Activated CD4-positive, alpha-beta T cell treated with anti-CD3 and anti-CD28 coated beads, Interleukin-2, amount 50 U/mL, for 4 hours (primary cell): ENCODE results near the gene SGCA.

ENCODE experiments used
- DNase-seq, 2 experiments: peaks; one replicate each; pipeline ENCODE4 v3.0.0-alpha.2; 2020

The SGCA gene

DNA sequence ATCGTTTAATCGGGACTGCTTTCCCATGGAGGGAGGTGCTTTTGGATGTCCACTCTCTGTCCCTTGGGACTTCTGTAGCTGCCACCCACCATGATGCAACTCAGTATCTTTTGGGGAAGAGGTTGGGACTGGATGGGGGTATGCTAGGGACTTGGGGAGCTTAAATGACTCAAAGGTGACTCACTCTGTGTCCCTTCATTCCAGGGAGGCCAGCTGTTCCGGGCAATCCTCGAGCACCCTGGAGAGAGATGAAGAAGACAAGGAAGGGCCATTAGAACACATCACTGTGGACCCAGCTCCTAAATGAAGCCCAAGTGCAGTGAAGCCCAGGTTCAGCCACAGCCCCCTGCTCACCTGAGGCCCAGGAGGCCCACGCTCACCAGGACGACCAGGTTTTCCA, 31.0 kb downstream of the SGCA start:
- DNase-seq = no peak

DNA sequence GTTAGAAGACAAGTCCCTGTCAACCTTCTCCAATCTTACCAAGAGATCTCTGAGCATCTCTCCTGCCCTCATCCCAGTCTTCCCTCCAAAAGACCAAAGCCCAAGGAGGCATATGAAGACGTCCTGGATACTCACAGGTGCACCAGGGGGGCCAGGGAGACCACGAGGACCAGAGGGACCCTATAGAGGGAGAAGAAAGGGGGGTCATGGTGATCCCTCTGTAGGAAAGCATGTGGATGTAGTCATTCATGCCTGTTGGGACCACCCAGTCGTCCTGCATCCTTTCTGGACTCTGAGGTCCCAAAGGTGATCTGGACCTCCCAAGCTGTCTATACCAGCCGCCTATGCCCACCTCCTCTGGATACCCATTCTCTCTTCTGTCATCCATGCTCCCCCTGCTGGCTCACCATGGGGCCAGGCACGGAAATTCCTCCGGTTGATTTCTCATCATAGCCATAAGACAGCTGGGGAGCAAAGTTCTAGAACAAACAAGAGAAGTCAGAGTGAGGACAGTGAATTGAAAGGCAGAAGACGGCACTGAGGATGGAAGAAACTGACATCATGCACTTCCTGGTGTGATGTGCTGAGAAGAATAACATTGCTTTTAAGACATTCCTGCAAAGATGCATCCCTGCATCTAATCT, 32.3 kb downstream of the SGCA start:
- DNase-seq = peak; percentile 55 to 60

DNA sequence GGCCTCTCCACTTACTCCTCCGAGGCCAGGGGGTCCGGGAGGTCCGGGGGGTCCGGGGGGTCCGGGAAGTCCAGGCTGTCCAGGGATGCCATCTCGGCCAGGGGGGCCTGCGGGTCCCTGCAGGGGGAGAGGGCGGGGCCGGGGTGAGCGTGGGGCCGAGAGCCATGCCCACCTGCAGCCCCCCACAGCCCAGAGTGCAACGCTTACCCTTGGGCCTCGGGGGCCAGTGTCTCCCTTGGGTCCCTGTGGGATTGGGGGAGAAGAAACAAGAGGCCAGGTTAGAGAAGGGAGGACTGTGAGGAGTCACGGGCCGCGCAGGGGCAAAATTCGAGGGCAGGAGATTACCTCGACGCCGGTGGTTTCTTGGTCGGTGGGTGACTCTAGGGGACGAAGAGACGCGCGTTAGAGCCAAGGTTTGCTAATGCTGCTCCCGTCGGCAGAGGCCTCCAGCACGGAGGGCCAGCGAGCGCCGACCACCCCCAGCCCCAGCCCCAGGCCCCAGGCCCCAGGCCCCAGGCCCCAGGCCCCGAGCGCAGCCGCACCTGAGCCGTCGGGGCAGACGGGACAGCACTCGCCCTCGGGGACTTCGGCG, 33.5 kb downstream of the SGCA start:
- DNase-seq = no peak

DNA sequence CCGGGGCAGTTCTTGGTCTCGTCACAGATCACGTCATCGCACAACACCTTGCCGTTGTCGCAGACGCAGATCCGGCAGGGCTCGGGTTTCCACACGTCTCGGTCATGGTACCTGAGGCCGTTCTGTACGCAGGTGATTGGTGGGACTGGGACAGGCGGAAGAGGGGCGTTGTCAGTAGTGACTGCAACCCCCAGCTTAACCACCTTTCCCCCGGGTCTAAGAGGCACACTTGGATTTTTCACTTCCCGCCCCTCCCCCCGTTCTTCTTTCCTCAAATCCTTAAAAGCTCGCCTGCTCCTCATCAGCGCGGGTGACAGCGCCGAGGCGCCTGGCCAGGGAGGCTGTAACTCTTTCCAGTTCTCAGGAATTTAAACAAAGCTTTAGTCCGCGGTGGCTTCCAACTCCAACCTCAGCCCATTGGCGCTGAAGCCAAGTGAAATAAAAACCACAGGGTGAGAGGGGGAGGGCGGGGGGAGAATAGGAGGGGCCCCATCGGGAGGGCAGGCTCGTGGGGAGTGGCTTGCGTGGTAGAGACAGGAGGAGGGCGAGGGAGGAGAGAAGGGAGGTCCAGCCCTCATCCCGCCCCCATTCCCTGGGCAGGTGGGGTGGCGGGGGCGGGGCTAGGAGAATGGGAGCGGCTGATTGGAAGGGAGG, 34.1 kb downstream of the SGCA start:
- peak; percentile 57 to 59 for DNase-seq

DNA sequence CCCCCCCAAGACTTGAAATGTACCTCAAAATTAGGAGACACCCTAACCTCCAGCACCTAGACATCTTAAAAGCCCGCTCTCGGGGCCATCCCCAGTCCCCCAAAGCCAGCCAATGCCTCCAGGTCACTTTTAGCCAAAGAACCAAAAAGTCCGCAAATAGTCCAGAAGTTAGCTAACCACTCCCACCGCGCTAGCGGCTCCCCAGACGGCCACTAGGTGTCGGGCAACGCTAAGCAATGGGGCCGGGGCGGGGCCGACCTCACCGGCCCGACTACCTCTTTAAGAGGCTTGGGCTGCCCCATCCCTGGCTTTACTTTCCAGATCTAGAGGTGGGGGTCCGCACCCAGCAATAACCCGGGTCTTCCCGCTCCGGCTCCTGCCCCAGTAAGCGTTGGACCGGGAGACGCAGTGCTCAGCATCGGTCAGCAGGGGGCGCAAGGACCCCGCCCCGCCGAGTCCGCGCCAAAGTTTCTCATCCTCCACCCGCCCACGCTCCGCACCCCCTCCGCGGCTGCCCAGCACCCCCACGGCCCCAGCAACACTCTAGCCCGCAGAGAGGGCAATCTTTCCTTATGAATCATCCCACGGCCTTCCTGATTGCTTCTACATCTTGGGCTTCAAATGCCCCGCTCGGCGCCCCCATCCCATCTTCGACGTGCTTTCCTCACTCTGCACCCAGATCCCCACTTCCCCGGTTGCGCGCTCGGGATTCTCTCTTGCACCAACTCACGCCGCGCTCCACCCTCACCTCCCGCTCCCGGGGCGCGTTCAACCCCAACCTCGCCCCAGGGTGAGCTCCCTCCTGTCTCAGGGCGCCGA, 34.9 kb downstream of the SGCA start:
- DNase-seq = peak; percentile 74 to 78

DNA sequence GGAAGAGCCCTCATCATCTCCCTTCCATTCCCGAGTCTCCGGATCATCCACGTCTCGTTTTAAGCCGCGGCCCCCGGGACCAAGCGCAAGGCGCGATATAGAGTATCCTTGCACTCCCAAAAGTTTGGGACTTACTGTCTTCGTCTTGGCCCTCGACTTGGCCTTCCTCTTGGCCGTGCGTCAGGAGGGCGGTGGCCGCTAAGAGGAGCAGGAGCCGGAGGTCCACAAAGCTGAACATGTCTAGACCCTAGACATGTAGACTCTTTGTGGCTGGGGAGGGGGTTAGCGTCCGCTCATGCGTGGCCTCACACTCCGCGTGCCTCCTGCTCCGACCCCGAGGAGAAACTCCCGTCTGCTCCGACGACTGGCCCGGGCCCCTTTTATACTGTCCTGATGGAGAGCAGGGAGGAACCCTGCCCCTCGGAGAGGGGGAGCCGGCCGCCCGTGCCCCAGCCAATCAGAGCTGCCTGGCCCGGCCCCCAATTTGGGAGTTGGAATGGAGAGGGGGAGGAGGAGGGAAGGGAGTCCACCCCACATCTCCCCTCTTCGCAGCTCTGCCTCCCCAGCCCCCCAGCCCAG, 35.6 kb downstream of the SGCA start, which contains the start of gene COL1A1:
Gene COL1A1, minus strand, starts transcription at position 356 of the 579 bp plus-strand sequence. Its CDS starts 118 bp downstream, at position 238.
- DNase-seq = no peak

DNA sequence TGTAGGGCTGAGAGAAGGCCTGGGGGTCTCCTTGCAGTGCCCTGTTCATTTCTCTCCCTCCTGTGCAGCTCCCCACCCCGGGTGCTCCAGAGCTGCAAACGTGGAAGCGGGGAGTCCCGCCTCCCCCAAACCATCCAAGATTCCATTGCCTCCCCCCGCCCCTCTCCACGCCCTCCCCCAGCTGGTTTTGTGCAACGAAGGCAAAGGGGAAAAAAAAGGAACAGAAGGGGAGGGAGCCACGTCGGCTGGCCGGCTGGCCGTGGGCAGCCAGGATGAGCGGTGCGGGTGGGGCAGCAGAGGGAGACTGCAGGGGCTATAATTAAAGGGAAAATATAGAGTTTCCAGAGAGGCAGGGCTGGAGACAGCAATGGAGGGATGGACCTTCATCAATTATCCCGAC, 37.3 kb downstream of the SGCA start:
- no peak for DNase-seq

DNA sequence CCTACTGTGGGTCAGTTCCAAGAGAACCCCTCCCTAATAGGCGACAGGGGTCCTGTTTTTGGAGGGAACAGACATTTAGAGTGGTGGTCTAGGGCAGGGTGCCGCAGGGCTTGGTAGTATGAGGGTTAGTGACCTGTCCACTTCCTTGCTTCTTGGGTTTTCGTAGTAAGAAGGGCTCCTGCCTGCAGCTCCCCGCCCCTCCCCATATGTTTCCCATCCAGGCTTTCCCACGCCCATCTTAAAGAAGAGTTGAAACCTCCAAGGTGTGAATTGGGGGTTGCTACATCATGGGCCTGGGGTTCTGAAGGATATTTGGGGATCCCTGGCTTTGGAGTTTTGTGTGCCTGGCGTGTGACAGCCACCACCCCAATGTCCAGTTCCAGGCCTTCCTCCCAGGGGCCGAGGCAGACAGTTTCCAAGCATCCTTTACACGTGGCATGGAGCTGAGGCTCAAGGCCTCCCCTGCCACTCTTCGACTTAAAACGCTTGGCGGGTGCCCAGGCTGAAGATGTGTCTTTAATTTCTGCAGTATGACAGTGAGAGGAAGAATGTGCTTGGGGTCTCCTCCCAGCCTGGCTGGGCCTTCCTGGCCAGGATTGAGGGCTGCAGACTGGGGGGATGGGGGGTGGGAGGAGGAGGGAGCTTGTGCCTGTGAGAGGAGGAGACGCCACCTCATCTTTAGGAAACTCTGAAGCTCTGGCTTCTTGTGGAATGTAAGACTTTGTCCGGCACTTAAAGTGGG, 38.0 kb downstream of the SGCA start:
- no peak for DNase-seq

DNA sequence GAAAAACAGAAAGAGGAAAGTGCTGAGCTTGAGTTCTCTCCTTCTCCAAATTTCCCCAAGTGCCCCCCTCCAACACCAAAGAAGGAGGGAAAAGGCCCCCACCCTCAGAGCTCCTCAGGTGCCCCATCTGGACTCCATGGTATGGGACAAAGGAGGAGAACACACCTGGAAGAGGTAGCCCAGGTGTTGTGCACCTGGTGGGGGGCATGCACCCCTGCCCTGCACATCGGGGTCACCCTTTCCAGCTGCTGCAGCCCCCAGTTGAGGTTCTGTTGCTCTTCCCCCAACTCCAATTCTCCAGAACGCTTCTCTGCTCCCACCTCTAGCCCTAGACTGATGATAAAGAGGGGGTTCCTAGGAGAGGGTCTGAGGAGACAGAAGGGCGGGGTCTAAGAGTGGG, 38.6 kb downstream of the SGCA start:
- no peak for DNase-seq

DNA sequence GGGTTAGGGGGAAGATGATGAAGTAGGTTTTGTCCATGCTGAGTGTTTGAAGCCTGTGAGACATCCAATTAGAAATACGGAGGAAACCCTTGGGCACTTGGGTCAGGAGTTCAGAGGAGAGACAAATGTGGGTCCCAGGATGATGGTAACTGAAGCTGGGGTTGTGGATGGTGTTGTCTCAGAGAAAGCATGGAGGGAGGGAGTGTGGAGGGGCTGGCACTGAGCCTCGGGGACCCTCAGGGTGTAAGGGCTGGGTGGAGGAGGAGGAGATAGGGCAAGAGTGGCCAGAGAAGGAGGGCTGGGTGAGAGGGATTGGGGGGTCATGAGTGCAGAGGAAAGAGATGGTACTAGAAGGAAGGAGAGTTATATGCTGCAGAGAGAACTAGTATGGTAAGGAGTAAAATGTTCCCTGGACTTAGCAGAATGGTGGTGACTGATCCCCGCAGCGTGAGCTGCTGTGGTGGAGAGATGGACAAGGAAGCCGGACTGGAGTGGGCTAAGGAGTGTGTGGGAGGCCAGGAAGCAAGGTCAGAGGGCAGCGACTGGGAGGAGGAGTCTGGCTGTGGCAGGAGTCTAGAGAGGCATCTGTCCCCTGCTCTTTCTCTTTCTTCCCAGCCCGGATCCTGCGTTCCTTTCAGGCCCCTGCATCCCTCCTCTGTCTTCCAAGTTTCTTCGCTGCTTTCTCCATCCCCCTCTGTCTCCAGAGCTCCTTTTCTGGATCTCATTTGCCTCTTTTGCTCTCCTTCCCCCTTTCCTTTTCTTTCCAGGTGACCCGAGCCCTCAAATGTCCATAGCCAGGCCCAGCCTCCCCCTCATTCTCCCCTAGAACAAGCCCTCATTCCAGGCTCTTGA, 39.5 kb downstream of the SGCA start:
- no peak for DNase-seq

DNA sequence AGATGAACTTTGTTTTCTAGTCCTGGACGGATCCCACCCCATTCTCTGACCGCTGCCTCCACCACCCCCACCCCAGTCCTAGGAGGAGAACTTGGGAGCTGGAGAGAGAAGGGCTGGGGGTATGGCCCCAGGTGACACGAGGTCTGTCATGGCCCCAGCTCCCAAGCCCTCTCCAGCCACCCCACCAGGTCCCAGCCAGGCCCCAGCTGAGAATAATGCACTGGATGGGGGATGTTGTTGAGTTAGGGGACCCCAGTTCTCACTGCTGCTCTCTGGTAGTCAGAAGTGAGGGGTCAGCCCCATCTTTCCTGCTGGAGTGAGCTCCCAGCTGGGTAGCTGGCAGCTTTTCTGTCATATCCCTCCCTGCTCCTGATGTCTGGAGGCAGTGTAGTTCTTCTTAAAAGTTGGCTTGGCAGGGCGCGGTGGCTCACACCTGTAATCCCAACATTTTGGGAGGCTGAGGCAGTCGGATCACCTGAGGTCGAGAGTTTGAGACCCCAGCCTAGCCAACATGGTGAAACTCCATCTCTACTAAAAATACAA, 40.2 kb downstream of the SGCA start:
- DNase-seq = no peak

DNA sequence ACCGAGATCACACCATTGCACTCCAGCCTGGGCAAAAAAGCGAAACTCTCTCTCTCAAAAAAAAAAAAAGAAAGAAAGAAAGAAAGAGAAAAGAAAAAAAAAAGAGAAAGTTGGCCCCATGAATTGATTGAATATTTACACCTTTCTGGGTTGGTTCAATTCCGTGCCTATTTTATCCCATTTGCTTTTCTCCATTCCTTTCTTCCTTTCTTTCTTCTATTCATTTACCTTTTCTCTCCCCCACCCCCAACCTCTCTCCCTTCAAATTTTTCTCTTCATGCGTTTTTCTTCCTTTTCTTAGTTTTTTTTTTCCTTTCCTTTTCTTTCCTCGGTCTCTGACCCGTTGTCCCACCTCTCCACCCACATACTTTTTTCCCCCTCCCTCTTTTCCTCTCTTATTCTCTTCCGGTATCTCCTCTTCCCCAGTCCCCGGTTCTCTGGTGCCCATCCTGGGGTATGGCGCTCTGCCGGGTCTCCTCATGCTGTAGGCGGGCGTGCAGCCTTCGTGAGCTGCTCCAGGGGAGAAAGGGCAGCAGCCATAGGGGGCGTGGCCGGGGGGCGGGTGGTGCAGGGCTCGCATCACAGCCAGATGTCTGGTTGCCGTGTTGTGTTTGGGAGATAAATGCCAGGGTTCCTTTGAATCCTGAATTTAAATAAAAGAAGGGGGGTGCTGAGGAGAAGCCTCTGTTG, 40.9 kb downstream of the SGCA start:
- DNase-seq = no peak

DNA sequence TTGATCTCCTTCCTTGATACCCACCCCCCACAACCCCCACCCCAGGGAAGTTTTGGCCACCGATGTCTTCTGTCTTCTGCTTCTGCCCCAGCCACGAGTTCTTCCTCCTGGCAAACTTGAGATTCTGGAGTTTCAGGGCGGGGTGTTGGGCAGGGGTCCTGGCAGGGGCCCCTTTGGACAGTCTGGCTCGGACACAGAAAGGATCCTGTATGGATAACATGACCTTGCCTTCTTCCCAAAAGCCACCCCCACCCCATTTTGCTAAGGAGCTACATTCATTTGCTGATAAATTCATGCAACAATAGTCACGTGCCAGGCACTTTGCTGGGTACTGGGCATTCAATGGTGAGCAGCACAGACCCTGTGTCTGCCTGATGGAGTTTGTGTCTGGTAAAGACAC, 41.5 kb downstream of the SGCA start:
- no peak for DNase-seq

DNA sequence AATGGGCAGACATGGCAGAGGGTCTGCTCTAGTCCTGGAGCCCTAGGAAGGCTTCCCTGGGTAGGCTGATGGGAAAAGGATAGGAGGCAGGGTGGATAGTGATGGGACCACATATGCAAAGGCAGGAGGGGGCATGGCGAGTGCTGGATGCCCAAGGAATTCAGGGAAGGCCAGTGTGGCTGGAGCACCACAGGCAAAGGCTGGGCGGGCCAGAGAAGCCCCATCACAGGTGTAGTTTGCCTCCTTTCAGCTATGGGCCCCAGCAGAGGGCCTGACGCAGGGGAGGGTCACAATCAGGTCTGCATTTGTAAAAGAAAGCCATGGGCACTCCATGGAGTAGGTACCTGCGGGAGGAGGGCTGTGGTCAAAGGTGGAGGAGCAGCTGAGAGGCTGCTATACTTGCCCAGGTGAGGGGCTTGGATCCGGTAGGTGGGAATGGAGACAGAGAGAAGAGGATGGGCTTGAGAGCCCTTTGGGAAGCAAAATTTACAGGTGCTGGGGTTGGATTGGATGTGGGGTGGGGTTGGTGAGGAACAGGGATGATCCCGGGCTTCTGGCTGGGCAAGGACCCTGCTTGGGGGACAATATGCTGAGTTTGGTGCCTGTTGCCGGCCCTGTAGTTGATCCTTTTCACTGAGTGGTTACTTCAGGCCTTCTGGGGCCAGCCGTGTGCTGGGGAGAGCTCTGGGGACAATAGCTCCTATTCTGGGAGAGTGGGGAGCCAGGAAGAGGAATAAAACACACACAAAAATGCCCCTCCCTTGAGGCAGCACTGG, 42.2 kb downstream of the SGCA start:
- no peak for DNase-seq

DNA sequence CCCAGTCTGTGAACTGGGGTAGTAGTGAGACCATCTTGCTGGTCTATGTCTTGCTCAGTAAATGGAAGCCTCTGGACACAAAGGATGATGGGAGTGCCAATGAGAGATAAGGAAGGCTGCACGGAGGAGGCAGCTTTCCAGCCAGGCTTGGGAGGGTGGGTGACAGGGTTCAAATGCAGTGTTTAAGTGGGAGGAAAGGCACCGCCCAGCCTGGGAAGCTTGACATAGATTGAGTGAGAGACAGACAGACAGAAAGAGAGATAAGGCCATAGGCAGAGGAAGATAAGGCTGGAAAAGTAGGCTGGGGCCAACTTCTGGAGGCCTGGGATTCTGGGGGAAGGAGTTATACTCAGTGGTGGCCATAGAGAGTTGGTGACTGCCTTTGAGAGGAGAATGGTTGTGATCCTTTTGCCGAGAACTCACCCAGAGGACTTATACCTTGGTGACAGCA, 42.8 kb downstream of the SGCA start:
- DNase-seq = no peak

DNA sequence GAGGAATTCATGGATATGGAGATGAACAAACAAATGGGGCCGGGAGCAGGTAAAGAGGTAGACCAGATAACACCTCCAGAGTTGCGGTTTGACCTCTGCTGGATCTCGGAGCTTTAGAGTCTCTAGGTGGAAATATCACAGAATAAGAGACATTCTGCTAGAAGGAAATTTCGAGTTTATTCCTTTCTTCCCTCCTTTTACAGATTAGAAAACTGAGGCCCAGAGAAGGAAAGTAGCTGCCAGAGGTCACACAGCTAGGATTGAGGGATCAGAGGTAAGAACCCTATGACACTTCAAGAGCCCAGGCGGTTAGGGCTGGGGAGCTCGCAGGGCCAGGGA, 43.3 kb downstream of the SGCA start:
- no peak for DNase-seq

DNA sequence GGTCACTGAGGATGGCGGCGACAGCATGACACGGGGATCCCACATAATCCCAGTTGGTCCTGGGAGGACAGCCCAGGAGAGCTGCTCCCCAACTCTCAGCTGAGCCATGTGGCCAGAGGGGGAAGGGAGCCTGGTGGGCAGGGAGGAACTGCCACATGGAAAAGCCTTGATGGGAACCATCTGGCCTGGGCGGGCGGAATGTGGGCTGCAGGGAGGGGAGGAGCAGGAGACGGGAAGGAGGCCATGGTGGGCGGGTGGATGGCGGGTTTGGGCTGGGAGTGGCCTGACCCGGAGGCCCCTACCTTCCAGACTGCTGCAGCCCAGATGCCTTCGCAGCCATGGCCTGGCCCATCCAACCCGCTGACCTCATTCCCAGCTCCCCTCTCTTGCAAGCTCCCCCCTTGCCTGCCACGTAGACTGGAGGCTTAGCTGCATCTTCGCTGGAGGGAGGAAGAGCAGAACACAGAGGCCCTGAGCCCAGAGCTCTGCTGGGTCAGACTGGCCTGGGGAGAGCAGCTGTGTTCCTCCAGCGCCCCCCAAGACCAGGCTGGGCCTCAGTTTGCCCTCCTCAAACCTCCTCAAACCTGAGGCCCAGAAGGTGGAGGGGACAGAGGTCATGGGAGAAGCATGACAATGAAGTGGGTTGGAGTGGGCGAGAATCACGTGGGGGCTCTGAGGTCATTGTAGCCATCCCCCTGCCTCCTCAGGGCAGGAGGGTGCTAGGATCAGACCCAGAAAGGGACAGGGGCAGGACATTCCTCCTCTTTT, 43.9 kb downstream of the SGCA start:
- no peak for DNase-seq

DNA sequence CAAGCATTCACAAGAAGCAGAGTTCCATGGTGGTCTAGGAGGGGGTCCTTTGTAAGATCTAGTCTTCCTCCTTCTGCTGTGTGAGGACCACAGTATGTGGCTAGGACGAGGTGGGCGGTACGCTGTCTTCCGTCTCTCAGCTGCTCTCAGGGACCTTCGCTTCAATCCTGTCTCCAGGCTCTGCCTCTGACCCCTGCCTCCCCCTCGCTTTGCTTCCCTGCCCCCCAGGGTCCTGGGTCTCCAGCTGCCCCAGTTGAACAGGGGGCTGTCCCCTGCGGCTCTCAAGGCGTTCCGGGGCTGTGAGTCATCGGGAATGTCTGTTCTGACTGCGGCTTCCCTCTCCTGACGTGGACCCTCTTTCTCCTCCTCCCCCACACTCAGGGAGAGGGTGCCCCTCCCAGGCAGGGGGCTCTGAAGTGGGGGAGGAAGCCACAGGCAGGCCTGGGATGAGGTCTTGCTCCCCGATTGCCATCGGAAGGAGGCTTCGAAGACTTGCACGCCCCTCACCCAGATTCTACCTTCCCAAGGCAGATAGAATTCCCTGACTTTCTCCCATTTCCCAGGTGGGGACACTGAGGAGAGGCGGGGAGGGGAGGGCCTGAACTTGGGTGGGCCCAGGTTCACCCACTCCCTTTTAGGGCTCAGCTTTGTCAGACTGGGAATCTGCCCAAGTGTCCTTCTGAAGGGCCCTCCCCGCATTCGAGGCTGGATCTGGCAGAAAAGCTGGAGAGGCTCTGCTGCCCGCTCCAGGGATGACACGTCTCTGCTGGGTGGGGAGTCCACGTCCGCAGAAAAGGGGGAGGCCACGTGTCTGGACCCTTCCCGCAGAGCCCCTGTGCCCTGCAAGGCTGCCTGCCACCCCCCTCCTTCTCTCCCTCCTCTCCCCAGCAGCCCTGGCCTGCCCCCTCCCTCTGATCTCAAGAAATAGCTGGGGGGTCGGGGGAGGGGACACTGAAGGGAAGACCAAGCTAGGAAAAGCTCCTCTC, 44.7 kb downstream of the SGCA start:
- DNase-seq = no peak
